ENCODE results near the gene TNFRSF19.

GRCh38 chr13:23621316-23621645, 51.1 kb downstream of the TNFRSF19 start:
- TF ChIP-seq CTCF (IDR thresholded peaks at IDR 0.05) = no peak
- TF ChIP-seq POLR2A (IDR thresholded peaks at IDR 0.05) = no peak

Data from testis (tissue), 2 donors.